Activated naive CD8-positive, alpha-beta T cell treated with anti-CD3 and anti-CD28 coated beads, Interleukin-2, amount 50 U/mL, for 16 hours (primary cell): ENCODE results near the gene RETREG3.

ENCODE experiments used
- DNase-seq: peaks from one replicate; pipeline ENCODE4 v3.0.0-alpha.2; 2020; ENCODE audit warnings: low read depth, low spot score

The RETREG3 gene

GRCh38 chr17:42531455-42532354 lies 77.5 kb downstream of the RETREG3 start:
- no peak for DNase-seq

DNA sequence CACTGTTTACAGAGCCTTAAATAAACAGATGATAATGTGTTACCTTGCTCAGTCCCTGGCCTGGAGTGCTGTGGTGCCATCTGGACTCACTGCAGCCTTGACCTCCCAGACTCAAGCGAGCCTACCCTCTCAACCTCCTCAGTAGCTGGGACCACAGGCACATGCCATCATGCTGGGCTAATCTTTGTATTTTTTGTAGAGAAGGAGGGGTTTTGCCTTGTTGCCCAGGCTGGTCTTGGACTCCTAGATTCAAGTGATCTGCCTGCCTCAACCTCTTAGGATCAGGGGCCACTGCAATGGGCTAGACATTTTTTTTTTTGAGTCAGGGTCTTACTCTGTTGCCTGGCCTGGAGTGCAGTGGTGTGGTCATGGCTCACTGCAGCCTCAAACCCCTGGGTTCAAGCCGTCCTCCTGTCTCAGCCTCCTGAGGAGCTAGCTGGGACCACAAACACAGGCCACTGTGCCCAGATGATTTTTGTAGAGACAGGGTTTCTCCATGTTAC lies 78.2 kb downstream of the RETREG3 start:
- DNase-seq, result no peak
